ENCODE results near the gene RDH13. TPM values are rescaled to one million over a fixed set of nuclear protein-coding genes. Genes with fewer than 3 reads are reported as not detected.

RDH13 gene
- total and polyA plus RNA-seq, 4 donors = 8.9 to 11.7 (median 9.5) TPM

DNA sequence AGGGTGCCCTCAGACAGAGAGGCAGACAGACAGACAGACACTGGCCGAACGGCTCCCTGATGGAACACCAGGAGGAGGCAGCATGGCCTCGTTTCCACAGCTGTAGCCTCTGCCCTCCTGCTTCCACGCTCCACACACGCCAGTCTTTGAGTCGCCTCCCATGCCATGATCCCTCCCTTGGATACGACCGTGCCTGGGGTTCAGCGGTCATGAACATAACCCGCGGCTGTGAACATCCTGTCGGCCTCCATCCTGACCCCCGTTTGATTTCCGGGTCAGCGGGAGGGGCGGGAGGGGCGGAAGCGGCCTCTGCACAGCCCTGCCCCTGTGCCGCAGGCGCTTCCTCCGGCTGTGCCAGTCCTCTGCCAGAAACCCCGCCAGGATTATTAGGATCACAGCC, 48.2 kb downstream of the RDH13 start:
- Histone ChIP-seq H3K9me3 (ENCODE audit: control insufficient read depth in 4 of 4, low read length in 3 of 4) (no peaks in the 10 kb centered on the region), H3K4me1 (ENCODE audit: control insufficient read depth in 4 of 4, insufficient read depth in 4 of 4, low read length in 3 of 4) (no peaks in the 10 kb centered on the region), H3K36me3 (ENCODE audit: control insufficient read depth in 4 of 4, insufficient read depth in 3 of 4, low read depth in 1 of 4, low read length in 3 of 4) (no peaks in the 10 kb centered on the region), H3K27ac (ENCODE audit: low read depth in 1 of 2, low read length in 2 of 2) (peak overlapping the region in 1 of 2 donors; percentile 7), H3K9ac (ENCODE audit: low read depth in 1 of 2, low read length in 2 of 2) (no peak overlapping the region), H3K4me3 (ENCODE audit: low read depth in 1 of 3, low read length in 3 of 3) (no peak overlapping the region), H3K27me3 (ENCODE audit: control insufficient read depth in 4 of 4, insufficient read depth in 4 of 4, low read length in 3 of 4) (peaks cover 0 to 2% (median 0%) of the 10 kb centered on the region in 4 donors)
- DNase-seq (ENCODE audit: low spot score) = no peak
- TF ChIP-seq GABPA (IDR thresholded peaks at IDR 0.05 in 1 of 2, conservative IDR thresholded peaks at IDR 0.05 in 1 of 2) = peak in 1 of 2 donors; percentile 13
- peak in 1 of 2 donors; percentile 13 for TF ChIP-seq RXRA (IDR thresholded peaks at IDR 0.05)
- peak; percentile 97 for TF ChIP-seq NR2F2 (IDR thresholded peaks at IDR 0.05)
- peak; percentile 8 to 38 for TF ChIP-seq RAD21 (IDR thresholded peaks at IDR 0.05)
- TF ChIP-seq FOXA2 (IDR thresholded peaks at IDR 0.05) = no peak
- TF ChIP-seq, protein P1, sequence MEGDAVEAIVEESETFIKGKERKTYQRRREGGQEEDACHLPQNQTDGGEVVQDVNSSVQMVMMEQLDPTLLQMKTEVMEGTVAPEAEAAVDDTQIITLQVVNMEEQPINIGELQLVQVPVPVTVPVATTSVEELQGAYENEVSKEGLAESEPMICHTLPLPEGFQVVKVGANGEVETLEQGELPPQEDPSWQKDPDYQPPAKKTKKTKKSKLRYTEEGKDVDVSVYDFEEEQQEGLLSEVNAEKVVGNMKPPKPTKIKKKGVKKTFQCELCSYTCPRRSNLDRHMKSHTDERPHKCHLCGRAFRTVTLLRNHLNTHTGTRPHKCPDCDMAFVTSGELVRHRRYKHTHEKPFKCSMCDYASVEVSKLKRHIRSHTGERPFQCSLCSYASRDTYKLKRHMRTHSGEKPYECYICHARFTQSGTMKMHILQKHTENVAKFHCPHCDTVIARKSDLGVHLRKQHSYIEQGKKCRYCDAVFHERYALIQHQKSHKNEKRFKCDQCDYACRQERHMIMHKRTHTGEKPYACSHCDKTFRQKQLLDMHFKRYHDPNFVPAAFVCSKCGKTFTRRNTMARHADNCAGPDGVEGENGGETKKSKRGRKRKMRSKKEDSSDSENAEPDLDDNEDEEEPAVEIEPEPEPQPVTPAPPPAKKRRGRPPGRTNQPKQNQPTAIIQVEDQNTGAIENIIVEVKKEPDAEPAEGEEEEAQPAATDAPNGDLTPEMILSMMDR (IDR thresholded peaks at IDR 0.05; ENCODE audit: low read depth, low read length, missing input control) = peak; percentile 0
- peak in 1 of 2 donors; percentile 18 for TF ChIP-seq EGR1 (IDR thresholded peaks at IDR 0.05; ENCODE audit: low read depth in 2 of 2)
- no peak for TF ChIP-seq TAF1 (conservative IDR thresholded peaks at IDR 0.05)
- TF ChIP-seq, protein P2, sequence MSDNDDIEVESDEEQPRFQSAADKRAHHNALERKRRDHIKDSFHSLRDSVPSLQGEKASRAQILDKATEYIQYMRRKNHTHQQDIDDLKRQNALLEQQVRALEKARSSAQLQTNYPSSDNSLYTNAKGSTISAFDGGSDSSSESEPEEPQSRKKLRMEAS (IDR thresholded peaks at IDR 0.05) = peak; percentile 22
- no peak for TF ChIP-seq HNF4A (conservative IDR thresholded peaks at IDR 0.05)
- no peak for TF ChIP-seq FOXA1 (IDR thresholded peaks at IDR 0.05)
- WGBS = 75% methylated on average over 22 of the region's 22 CpGs

DNA sequence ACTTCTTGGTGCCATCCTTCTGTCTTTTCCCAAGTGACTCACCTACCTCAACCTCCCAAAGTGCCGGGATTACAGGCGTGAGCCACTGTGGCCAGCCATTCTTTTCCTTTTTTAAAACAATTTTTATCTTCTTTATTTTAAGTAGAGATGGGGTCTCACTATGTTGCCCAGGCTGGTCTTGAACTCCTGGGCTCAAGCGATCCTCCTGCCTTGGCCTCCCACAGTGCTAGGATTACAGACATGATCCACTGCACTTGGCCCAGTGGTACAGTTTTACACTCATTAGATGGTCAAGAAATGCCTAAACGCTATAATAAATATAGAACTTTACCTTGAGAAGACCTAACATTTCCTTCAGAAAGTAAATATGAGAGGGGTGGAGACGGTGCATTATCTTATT, 49.4 kb downstream of the RDH13 start:
- Histone ChIP-seq H3K4me3 (ENCODE audit: low read depth in 1 of 3, low read length in 3 of 3) (no peak overlapping the region), H3K27me3 (ENCODE audit: control insufficient read depth in 4 of 4, insufficient read depth in 4 of 4, low read length in 3 of 4) (peaks cover 0 to 2% (median 0%) of the 10 kb centered on the region in 4 donors), H3K27ac (ENCODE audit: low read depth in 1 of 2, low read length in 2 of 2) (no peak overlapping the region), H3K9me3 (ENCODE audit: control insufficient read depth in 4 of 4, low read length in 3 of 4) (no peaks in the 10 kb centered on the region), H3K4me1 (ENCODE audit: control insufficient read depth in 4 of 4, insufficient read depth in 4 of 4, low read length in 3 of 4) (no peaks in the 10 kb centered on the region), H3K9ac (ENCODE audit: low read depth in 1 of 2, low read length in 2 of 2) (no peak overlapping the region), H3K36me3 (ENCODE audit: control insufficient read depth in 4 of 4, insufficient read depth in 3 of 4, low read depth in 1 of 4, low read length in 3 of 4) (no peaks in the 10 kb centered on the region)
- WGBS = 69% methylated on average over 5 of the region's 5 CpGs
- DNase-seq (ENCODE audit: low spot score) = no peak
- no peak for TF ChIP-seq SP1 (IDR thresholded peaks at IDR 0.05)
- no peak for TF ChIP-seq RAD21 (IDR thresholded peaks at IDR 0.05)
- no peak for TF ChIP-seq NR2F2 (IDR thresholded peaks at IDR 0.05)
- TF ChIP-seq TAF1 (conservative IDR thresholded peaks at IDR 0.05) = no peak
- no peak for TF ChIP-seq GABPA (IDR thresholded peaks at IDR 0.05 in 1 of 2, conservative IDR thresholded peaks at IDR 0.05 in 1 of 2)
- TF ChIP-seq EGR1 (IDR thresholded peaks at IDR 0.05; ENCODE audit: low read depth in 2 of 2) = no peak
- no peak for TF ChIP-seq YY1 (IDR thresholded peaks at IDR 0.05)
- TF ChIP-seq, protein P2 (IDR thresholded peaks at IDR 0.05) = no peak
- TF ChIP-seq, protein P3, sequence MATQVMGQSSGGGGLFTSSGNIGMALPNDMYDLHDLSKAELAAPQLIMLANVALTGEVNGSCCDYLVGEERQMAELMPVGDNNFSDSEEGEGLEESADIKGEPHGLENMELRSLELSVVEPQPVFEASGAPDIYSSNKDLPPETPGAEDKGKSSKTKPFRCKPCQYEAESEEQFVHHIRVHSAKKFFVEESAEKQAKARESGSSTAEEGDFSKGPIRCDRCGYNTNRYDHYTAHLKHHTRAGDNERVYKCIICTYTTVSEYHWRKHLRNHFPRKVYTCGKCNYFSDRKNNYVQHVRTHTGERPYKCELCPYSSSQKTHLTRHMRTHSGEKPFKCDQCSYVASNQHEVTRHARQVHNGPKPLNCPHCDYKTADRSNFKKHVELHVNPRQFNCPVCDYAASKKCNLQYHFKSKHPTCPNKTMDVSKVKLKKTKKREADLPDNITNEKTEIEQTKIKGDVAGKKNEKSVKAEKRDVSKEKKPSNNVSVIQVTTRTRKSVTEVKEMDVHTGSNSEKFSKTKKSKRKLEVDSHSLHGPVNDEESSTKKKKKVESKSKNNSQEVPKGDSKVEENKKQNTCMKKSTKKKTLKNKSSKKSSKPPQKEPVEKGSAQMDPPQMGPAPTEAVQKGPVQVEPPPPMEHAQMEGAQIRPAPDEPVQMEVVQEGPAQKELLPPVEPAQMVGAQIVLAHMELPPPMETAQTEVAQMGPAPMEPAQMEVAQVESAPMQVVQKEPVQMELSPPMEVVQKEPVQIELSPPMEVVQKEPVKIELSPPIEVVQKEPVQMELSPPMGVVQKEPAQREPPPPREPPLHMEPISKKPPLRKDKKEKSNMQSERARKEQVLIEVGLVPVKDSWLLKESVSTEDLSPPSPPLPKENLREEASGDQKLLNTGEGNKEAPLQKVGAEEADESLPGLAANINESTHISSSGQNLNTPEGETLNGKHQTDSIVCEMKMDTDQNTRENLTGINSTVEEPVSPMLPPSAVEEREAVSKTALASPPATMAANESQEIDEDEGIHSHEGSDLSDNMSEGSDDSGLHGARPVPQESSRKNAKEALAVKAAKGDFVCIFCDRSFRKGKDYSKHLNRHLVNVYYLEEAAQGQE (IDR thresholded peaks at IDR 0.05) = no peak
- no peak for TF ChIP-seq RXRA (IDR thresholded peaks at IDR 0.05)
- TF ChIP-seq, protein P4, sequence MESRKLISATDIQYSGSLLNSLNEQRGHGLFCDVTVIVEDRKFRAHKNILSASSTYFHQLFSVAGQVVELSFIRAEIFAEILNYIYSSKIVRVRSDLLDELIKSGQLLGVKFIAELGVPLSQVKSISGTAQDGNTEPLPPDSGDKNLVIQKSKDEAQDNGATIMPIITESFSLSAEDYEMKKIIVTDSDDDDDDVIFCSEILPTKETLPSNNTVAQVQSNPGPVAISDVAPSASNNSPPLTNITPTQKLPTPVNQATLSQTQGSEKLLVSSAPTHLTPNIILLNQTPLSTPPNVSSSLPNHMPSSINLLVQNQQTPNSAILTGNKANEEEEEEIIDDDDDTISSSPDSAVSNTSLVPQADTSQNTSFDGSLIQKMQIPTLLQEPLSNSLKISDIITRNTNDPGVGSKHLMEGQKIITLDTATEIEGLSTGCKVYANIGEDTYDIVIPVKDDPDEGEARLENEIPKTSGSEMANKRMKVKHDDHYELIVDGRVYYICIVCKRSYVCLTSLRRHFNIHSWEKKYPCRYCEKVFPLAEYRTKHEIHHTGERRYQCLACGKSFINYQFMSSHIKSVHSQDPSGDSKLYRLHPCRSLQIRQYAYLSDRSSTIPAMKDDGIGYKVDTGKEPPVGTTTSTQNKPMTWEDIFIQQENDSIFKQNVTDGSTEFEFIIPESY (IDR thresholded peaks at IDR 0.05) = no peak
- no peak for TF ChIP-seq HNF4G (IDR thresholded peaks at IDR 0.05)
- TF ChIP-seq, protein P5, sequence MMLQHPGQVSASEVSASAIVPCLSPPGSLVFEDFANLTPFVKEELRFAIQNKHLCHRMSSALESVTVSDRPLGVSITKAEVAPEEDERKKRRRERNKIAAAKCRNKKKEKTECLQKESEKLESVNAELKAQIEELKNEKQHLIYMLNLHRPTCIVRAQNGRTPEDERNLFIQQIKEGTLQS (IDR thresholded peaks at IDR 0.05) = no peak
- TF ChIP-seq, protein P1 (IDR thresholded peaks at IDR 0.05; ENCODE audit: low read depth, low read length, missing input control) = no peak
